ENCODE measurements around the gene SMOC2. TPM values are rescaled to one million over a fixed set of nuclear protein-coding genes. Genes with fewer than 3 reads are reported as not detected.

The SMOC2 gene
- polyA plus RNA-seq, 1 experiment = not detected

DNA sequence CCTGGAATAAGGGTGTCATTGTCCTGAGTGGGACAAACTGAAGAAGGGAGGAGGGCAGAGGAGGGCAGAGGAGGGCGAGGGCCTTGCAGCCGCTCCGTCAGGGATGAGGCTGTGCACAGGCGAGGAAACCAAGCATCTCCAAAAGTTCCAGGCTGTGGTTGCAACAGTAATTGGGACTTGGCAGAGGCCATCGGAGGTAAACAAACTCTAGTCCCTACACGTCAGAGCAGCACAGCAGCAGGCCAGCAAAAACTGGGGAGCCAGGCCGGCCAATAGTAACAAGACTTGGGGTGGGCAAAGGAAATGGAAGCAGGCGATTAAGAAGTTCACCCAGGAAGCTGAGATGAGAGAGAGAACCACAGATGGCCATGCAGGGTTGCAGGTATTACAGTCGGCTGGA, 142.8 kb downstream of the SMOC2 start:
- peaks cover 69% of the 10 kb centered on the region for H3K9me3 ChIP-seq (ENCODE audit: control insufficient read depth, insufficient read depth, low read length)
- no peak for DNase-seq (ENCODE audit: low read depth, low spot score)
- no peak overlapping the region for H3K27ac ChIP-seq (ENCODE audit: low read depth, low read length)
- H3K4me3 ChIP-seq (ENCODE audit: low read depth, low read length) = no peak overlapping the region
- TF ChIP-seq, protein P1, sequence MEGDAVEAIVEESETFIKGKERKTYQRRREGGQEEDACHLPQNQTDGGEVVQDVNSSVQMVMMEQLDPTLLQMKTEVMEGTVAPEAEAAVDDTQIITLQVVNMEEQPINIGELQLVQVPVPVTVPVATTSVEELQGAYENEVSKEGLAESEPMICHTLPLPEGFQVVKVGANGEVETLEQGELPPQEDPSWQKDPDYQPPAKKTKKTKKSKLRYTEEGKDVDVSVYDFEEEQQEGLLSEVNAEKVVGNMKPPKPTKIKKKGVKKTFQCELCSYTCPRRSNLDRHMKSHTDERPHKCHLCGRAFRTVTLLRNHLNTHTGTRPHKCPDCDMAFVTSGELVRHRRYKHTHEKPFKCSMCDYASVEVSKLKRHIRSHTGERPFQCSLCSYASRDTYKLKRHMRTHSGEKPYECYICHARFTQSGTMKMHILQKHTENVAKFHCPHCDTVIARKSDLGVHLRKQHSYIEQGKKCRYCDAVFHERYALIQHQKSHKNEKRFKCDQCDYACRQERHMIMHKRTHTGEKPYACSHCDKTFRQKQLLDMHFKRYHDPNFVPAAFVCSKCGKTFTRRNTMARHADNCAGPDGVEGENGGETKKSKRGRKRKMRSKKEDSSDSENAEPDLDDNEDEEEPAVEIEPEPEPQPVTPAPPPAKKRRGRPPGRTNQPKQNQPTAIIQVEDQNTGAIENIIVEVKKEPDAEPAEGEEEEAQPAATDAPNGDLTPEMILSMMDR (IDR thresholded peaks at IDR 0.05; ENCODE audit: low read depth, low read length) = no peak
- H3K27me3 ChIP-seq (ENCODE audit: control insufficient read depth, insufficient read depth, low read length) = no peaks in the 10 kb centered on the region
- CTCF ChIA-PET = no interaction called here
- POLR2A ChIA-PET = no interaction called here

- ChIA-PET POLR2A (no interaction called here), CTCF (no interaction called here)
- TF ChIP-seq, protein P1 (IDR thresholded peaks at IDR 0.05; ENCODE audit: low read depth, low read length) = no peak
- no peaks in the 10 kb centered on the region for H3K27me3 ChIP-seq (ENCODE audit: control insufficient read depth, insufficient read depth, low read length)
- peaks cover 69% of the 10 kb centered on the region for H3K9me3 ChIP-seq (ENCODE audit: control insufficient read depth, insufficient read depth, low read length)
- no peak overlapping the region for H3K4me3 ChIP-seq (ENCODE audit: low read depth, low read length)
- no peak overlapping the region for H3K27ac ChIP-seq (ENCODE audit: low read depth, low read length)
- no peak for DNase-seq (ENCODE audit: low read depth, low spot score)
These were observed 143.3 kb downstream of the SMOC2 start for GRCh38 chr6:168584249-168584648.

GRCh38 chr6:168584671-168585070, 143.7 kb downstream of the SMOC2 start:
- CTCF ChIA-PET = no interaction called here
- Histone ChIP-seq H3K4me3 (ENCODE audit: low read depth, low read length) (no peak overlapping the region), H3K27ac (ENCODE audit: low read depth, low read length) (no peak overlapping the region), H3K27me3 (ENCODE audit: control insufficient read depth, insufficient read depth, low read length) (no peaks in the 10 kb centered on the region), H3K9me3 (ENCODE audit: control insufficient read depth, insufficient read depth, low read length) (peaks cover 69% of the 10 kb centered on the region)
- no peak for DNase-seq (ENCODE audit: low read depth, low spot score)
- TF ChIP-seq, protein P1 (IDR thresholded peaks at IDR 0.05; ENCODE audit: low read depth, low read length) = no peak
- POLR2A ChIA-PET = no interaction called here

DNA sequence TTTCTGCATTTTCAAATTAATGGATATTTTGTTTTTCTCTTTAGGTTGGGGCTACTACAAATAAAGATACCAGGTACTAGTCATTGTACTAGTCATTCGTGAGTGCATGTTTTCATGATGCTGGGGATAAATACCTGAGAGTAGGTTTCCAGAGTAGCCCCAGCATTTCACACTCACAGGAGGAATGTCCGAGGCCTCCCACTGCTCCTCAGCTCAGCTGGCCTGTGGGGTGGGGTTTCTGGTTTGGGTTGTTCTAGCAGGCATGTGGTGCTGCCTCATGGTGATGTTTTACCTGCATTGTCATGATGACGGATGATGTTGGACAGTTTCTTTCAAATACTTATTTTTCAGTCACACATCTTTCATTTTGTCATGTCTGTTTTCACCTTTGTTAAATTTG, 144.5 kb downstream of the SMOC2 start:
- Histone ChIP-seq H3K9me3 (ENCODE audit: control insufficient read depth, insufficient read depth, low read length) (peaks cover 68% of the 10 kb centered on the region), H3K4me3 (ENCODE audit: low read depth, low read length) (no peak overlapping the region), H3K27ac (ENCODE audit: low read depth, low read length) (no peak overlapping the region), H3K27me3 (ENCODE audit: control insufficient read depth, insufficient read depth, low read length) (no peaks in the 10 kb centered on the region)
- POLR2A ChIA-PET = no interaction called here
- CTCF ChIA-PET = no interaction called here
- DNase-seq (ENCODE audit: low read depth, low spot score) = no peak
- TF ChIP-seq, protein P1 (IDR thresholded peaks at IDR 0.05; ENCODE audit: low read depth, low read length) = no peak

GRCh38 chr6:168589275-168589674, 148.3 kb downstream of the SMOC2 start:
- Histone ChIP-seq H3K27me3 (ENCODE audit: control insufficient read depth, insufficient read depth, low read length) (no peaks in the 10 kb centered on the region), H3K4me3 (ENCODE audit: low read depth, low read length) (no peak overlapping the region), H3K27ac (ENCODE audit: low read depth, low read length) (no peak overlapping the region), H3K9me3 (ENCODE audit: control insufficient read depth, insufficient read depth, low read length) (peaks cover 44% of the 10 kb centered on the region)
- DNase-seq (ENCODE audit: low read depth, low spot score) = no peak
- TF ChIP-seq, protein P1 (IDR thresholded peaks at IDR 0.05; ENCODE audit: low read depth, low read length) = no peak
- ChIA-PET CTCF (no interaction called here), POLR2A (no interaction called here)
